GM18507 (cell line): Measurements from ENCODE around the gene PALMD.

ENCODE experiments used
- DNase-seq: peaks from one replicate; pipeline ENCODE4 v3.0.0; 2011; ENCODE audit warnings: low read depth; ENCODE audit not compliant: insufficient read length; ENCODE audit errors: extremely low spot score
- FAIRE-seq: peaks from 2 replicates; lab custom pipeline; 2011; peaks lifted over from hg19 to GRCh38; lab: Jason Lieb, UNC

Gene PALMD

GRCh38 chr1:99629164-99629563, 16.7 kb upstream of the PALMD start:
- FAIRE-seq (no peak), DNase-seq (no peak)

- DNase-seq (no peak), FAIRE-seq (no peak)
Observed at GRCh38 chr1:99634971-99635624, 10.8 kb upstream of the PALMD start.

- FAIRE-seq (no peak), DNase-seq (no peak)
Observed at GRCh38 chr1:99635664-99636063, 10.2 kb upstream of the PALMD start.

- DNase-seq (no peak), FAIRE-seq (no peak)
Observed at GRCh38 chr1:99636647-99637175, 9.2 kb upstream of the PALMD start.

DNA sequence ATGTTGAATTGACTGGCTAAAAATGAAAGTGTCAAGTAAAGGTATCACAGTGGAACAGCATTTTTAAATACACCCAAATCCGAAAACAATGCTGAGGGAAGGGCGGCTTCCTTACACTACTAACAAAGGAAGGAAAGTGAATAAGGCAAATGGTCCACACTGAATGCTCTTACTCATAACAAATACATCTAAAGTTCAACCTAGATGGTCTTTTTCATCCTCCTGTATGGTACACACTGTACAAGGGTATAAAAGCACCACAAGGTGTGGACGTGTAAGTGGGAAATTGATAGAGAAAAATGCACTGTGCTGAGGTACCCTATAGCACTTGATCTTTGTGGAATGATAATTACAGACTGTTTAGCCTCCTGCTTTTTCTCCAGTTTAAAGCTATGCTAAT, 7.1 kb upstream of the PALMD start:
- DNase-seq (no peak), FAIRE-seq (no peak)

DNA sequence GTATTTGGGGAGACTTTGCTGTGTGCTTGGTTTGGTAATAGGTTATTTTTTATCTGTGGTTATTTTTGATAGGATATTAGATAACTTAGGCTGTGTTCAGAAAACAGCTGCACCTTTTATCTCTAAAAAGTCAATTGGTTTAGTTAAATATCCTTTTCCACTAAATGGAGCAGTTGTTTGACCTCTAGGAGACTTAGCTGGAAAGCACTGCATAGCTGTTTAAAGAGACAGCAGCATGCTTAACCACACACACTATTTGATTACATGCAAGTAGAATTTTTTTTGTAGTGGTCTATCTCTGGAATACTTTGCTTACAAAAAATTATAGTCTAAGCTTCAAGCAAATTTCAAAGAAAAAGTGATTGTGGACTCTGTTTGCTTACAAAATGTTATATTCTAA, 6.5 kb upstream of the PALMD start:
- no peak for FAIRE-seq

DNA sequence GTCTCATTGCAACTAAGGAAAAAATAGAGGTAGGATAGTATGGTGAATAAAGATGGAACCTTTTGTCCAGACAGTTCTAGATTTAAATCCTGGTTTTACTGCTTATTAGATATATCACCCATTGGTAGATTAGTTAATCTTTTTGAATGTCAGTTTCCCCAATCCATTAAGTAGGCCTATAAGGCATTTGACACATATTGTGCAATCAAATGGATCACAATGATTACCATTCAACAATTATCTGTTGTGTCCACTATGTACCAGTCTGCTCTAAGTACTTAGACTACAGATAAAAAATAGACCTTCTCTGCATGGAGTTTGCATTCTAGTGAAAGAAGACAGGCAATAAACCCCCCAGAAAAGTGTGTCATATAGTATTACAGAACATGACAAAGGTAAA, 6.0 kb upstream of the PALMD start:
- DNase-seq (no peak), FAIRE-seq (no peak)

More for the DNA sequence above, 6.5 kb upstream of the PALMD start:
- DNase-seq: no peak

- DNase-seq (no peak), FAIRE-seq (no peak)
Observed at GRCh38 chr1:99640672-99641071, 5.2 kb upstream of the PALMD start.

GRCh38 chr1:99641558-99641957, 4.4 kb upstream of the PALMD start:
- FAIRE-seq (no peak), DNase-seq (no peak)

DNA sequence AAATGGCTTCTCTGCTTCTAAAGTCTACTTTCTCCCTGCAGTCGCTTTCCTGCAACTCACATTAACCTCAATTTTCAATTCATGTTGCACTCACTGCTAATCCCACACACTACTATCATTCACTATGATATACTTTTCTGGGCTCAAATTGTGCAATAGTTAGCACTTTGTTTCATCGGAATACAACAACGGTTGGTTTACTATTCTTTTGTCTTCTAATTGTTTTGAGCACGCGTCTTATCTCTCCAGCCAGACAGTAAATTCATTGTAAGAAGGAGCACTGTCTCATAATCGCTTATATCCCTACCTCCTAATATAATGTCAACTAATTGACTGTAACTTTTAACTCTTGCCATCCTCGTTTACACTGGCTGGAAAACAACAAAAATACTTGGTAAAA, 3.9 kb upstream of the PALMD start:
- DNase-seq (no peak), FAIRE-seq (no peak)

- no peak for DNase-seq
- no peak for FAIRE-seq
Observed at GRCh38 chr1:99643021-99643779, 2.7 kb upstream of the PALMD start.

GRCh38 chr1:99644279-99645004, 1.5 kb upstream of the PALMD start:
- no peak for FAIRE-seq

GRCh38 chr1:99645203-99645602, 710 bp upstream of the PALMD start:
- DNase-seq (no peak), FAIRE-seq (no peak)

More at GRCh38 chr1:99644279-99645004, 1.5 kb upstream of the PALMD start:
- DNase-seq: no peak

GRCh38 chr1:99646868-99647267, 955 bp downstream of the PALMD start:
- FAIRE-seq: no peak
- DNase-seq: no peak

DNA sequence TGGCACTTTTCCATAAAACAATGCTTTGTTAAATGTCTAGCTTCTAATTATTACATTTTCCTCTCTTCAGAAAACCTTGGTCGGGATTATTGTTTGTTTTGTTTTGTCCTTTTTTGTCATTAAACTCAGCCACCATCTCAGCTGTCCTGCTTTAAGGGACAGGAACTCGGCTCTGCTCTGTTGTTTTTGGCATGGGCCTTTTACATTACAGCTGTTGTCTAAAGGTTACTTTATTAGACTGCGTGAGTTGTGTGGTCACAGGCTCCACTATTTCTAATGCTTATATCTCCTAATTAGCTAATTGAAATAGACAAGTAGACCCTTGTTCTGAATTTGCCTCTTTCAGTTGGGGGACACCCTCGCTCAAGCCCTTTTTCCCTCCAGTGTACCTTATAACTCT, 1.6 kb downstream of the PALMD start:
- FAIRE-seq (no peak), DNase-seq (no peak)

DNA sequence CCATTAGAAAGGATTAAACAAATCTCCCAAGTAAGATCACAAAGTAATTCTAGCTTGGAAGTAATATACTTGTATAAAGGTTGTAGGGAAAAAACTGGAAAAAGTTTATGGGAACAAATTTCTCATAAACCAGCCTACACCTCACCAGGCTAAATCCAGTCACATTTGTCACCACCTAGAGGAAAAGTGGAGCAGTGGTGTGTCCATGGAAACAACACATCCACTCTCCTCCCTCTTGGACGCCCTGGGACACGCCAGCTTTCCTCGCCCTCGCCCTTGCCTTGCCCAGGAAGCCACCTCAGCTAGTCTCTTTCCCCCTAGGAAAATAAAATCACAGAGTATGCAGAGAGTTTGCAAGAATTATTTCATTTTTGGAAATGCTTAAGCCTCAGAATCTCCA, 2.2 kb downstream of the PALMD start:
- FAIRE-seq: no peak
- no peak for DNase-seq

- FAIRE-seq: no peak
- DNase-seq: no peak
Observed at GRCh38 chr1:99650030-99650429, 4.1 kb downstream of the PALMD start.

- FAIRE-seq: no peak
- no peak for DNase-seq
Observed at GRCh38 chr1:99650773-99651437, 5.0 kb downstream of the PALMD start.

DNA sequence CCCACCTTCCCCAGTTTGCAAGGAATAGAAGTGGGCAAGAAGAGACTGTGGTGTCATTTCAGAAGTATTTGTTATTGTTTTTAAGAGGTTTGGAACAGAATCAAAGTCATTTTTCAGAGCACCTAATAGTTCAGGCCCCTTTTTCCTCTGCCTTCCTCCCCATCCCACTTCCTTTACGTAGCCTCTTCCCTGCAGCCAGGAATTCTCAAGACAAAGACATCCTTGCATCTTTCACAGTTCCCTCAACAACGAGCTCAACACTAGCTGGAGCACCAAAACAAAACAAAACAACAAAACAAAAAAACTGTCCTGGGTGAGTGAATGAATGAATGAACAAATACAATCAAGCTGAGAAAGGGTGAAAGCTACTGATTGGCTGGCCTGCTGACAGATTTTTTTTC, 7.0 kb downstream of the PALMD start:
- FAIRE-seq: no peak
- DNase-seq: no peak

- FAIRE-seq (no peak), DNase-seq (no peak)
Observed at GRCh38 chr1:99655376-99655775, 9.5 kb downstream of the PALMD start.
